Bronchial epithelial cell (primary cell): ENCODE data around the gene FBXW2. TPM values are rescaled to one million over a fixed set of nuclear protein-coding genes. Genes with fewer than 3 reads are reported as not detected.
"Not testable (repeated sequence)": the region's sequence is repeated elsewhere in the genome, so short reads cannot be mapped to it uniquely, and the experiment has no call there.

Experiments
- DNase-seq: peaks from one replicate; pipeline ENCODE4 v3.0.0-alpha.2; 2010; ENCODE audit warnings: low read depth
- FAIRE-seq: peaks from 2 replicates; lab custom pipeline; 2011; peaks lifted over from hg19 to GRCh38; lab: Jason Lieb, UNC
- H3K27me3 ChIP-seq: 2 replicates; pipeline ENCODE4 v1.5.1; 2011; ENCODE audit warnings: low read length; ENCODE audit not compliant: control insufficient read depth, insufficient read depth
- H3K36me3 ChIP-seq: 2 replicates; pipeline ENCODE4 v1.5.1; 2011; ENCODE audit warnings: low read length; ENCODE audit not compliant: control insufficient read depth, insufficient read depth
- H3K4me3 ChIP-seq: 2 replicates; pipeline ENCODE4 v1.5.1; 2011; ENCODE audit warnings: mild to moderate bottlenecking, low read depth, low read length, control low read depth
- CTCF ChIP-seq: IDR thresholded peaks from 2 replicates; pipeline ENCODE4 v1.5.1; 2011; ENCODE audit warnings: mild to moderate bottlenecking, moderate library complexity, low read length, control low read depth, inconsistent platforms; ENCODE audit not compliant: insufficient read depth, severe bottlenecking
- total RNA-seq: library from RNA; depleted of rRNA; stranded (reverse); fragments of >200 nt; gene quantifications from 2 replicates; pipeline ENCODE4 v1.2.1, GENCODE V29; 2014

FBXW2 gene
- total RNA-seq, 1 donor from 2014 or later: 31.1 TPM

GRCh38 chr9:120815075-120815474 lies 21.9 kb upstream of the FBXW2 start:
- DNase-seq: no peak
- no peak overlapping the region for H3K4me3 ChIP-seq
- FAIRE-seq: no peak
- no peak for TF ChIP-seq CTCF
- no peaks in the 10 kb centered on the region for H3K27me3 ChIP-seq
- no peaks in the 10 kb centered on the region for H3K36me3 ChIP-seq

- DNase-seq (no peak), FAIRE-seq (no peak)
- Histone ChIP-seq H3K36me3 (no peaks in the 10 kb centered on the region), H3K27me3 (no peaks in the 10 kb centered on the region), H3K4me3 (no peak overlapping the region)
- no peak for TF ChIP-seq CTCF
Observed at GRCh38 chr9:120808931-120809330, 15.7 kb upstream of the FBXW2 start.

- Histone ChIP-seq H3K27me3 (no peaks in the 10 kb centered on the region), H3K4me3 (no peak overlapping the region), H3K36me3 (no peaks in the 10 kb centered on the region)
- no peak for DNase-seq
- no peak for FAIRE-seq
- no peak for TF ChIP-seq CTCF
Observed at GRCh38 chr9:120807607-120808379, 14.6 kb upstream of the FBXW2 start.

- not testable (repeated sequence) for DNase-seq, H3K36me3 ChIP-seq, H3K27me3 ChIP-seq, FAIRE-seq, H3K4me3 ChIP-seq
Observed at GRCh38 chr9:120804784-120805363, 11.7 kb upstream of the FBXW2 start.

- Histone ChIP-seq H3K27me3 (no peaks in the 10 kb centered on the region), H3K4me3 (no peak overlapping the region), H3K36me3 (no peaks in the 10 kb centered on the region)
- DNase-seq (no peak), FAIRE-seq (no peak)
- TF ChIP-seq CTCF: no peak
Observed at GRCh38 chr9:120801441-120801840, 8.2 kb upstream of the FBXW2 start.

- Histone ChIP-seq H3K4me3 (no peak overlapping the region), H3K27me3 (no peaks in the 10 kb centered on the region), H3K36me3 (peaks cover 6% of the 10 kb centered on the region)
- FAIRE-seq: no peak
- DNase-seq: no peak
- TF ChIP-seq CTCF: no peak
Observed at GRCh38 chr9:120791161-120791560, 2.1 kb downstream of the FBXW2 start.
